Right atrium auricular region (tissue), 2 donors: ENCODE measurements around the gene MYOD1. TPM values are rescaled to one million over a fixed set of nuclear protein-coding genes. Genes with fewer than 3 reads are reported as not detected.

Experiments
- DNase-seq: peaks from one replicate; pipeline ENCODE4 v3.0.0-alpha.2; 2019; ENCODE audit warnings: low spot score
- H3K27ac ChIP-seq, 2 donors: fragments of 200-600 bp; sonication (generic); 1 replicate in 1 of 2; 2 replicates in 1 of 2; pipeline ENCODE4 v1.5.1; 2016 to 2019
- H3K27me3 ChIP-seq, 2 donors: fragments of 200-600 bp; sonication (generic); one replicate each; pipeline versions ENCODE4 v1.5.1 to v1.6.0; 2017 to 2019
- H3K36me3 ChIP-seq: fragments of 200-600 bp; sonication (generic); one replicate; pipeline ENCODE4 v1.5.1; 2016
- H3K4me1 ChIP-seq, 2 donors: fragments of 200-600 bp; sonication (generic); one replicate each; pipeline versions ENCODE4 v1.5.1 to v1.6.0; 2017 to 2019
- H3K4me3 ChIP-seq, 2 donors: fragments of 200-600 bp; sonication (generic); 1 replicate in 1 of 2; 2 replicates in 1 of 2; pipeline ENCODE4 v1.5.1; 2017 to 2019; ENCODE audit warnings: mild to moderate bottlenecking in 1 of 2, moderate library complexity in 1 of 2
- H3K9me3 ChIP-seq, 2 donors: fragments of 200-600 bp; sonication (generic); one replicate each; pipeline ENCODE4 v1.5.1; 2019
- CTCF ChIP-seq, 2 donors: fragments of 200-600 bp; sonication (generic); IDR thresholded peaks; one replicate each; pipeline ENCODE4 v1.5.1; 2019; ENCODE audit warnings: antibody characterized with exemption in 2 of 2
- total RNA-seq, 2 donors: library from RNA; depleted of rRNA; stranded (reverse); fragments of >200 nt; gene quantifications; one replicate each; pipeline ENCODE4 v1.1.0, GENCODE V29; 2016

Gene MYOD1
- total RNA-seq, 2 donors from 2014 or later: not detected

GRCh38 chr11:17722000-17722643 is 2.8 kb downstream of the MYOD1 start:
- Histone ChIP-seq H3K27me3 (peaks cover 14 to 31% of the 10 kb centered on the region in 2 donors), H3K4me1 (peaks cover 0 to 34% of the 10 kb centered on the region in 2 donors), H3K4me3 (no peak overlapping the region), H3K27ac (no peak overlapping the region), H3K9me3 (no peaks in the 10 kb centered on the region), H3K36me3 (no peaks in the 10 kb centered on the region)
- no peak for DNase-seq
- TF ChIP-seq CTCF (IDR thresholded peaks at IDR 0.05): peak in 1 of 2 donors; percentile 45

GRCh38 chr11:17724020-17724908 is 4.9 kb downstream of the MYOD1 start:
- DNase-seq: no peak
- H3K36me3 ChIP-seq: no peaks in the 10 kb centered on the region
- H3K27ac ChIP-seq: no peak overlapping the region
- H3K4me1 ChIP-seq: peaks cover 0 to 30% of the 10 kb centered on the region in 2 donors
- H3K9me3 ChIP-seq: no peaks in the 10 kb centered on the region
- no peak overlapping the region for H3K4me3 ChIP-seq
- TF ChIP-seq CTCF (IDR thresholded peaks at IDR 0.05): no peak
- peaks cover 14 to 28% of the 10 kb centered on the region in 2 donors for H3K27me3 ChIP-seq

GRCh38 chr11:17725174-17725573 is 5.8 kb downstream of the MYOD1 start:
- Histone ChIP-seq H3K4me3 (no peak overlapping the region), H3K4me1 (peaks cover 0 to 21% of the 10 kb centered on the region in 2 donors), H3K36me3 (no peaks in the 10 kb centered on the region), H3K9me3 (no peaks in the 10 kb centered on the region), H3K27ac (no peak overlapping the region), H3K27me3 (peaks cover 14 to 19% of the 10 kb centered on the region in 2 donors)
- DNase-seq: no peak
- TF ChIP-seq CTCF (IDR thresholded peaks at IDR 0.05): no peak

GRCh38 chr11:17730137-17730536 is 10.8 kb downstream of the MYOD1 start:
- no peaks in the 10 kb centered on the region for H3K36me3 ChIP-seq
- peaks cover 0 to 11% of the 10 kb centered on the region in 2 donors for H3K4me1 ChIP-seq
- no peaks in the 10 kb centered on the region for H3K9me3 ChIP-seq
- no peak overlapping the region for H3K4me3 ChIP-seq
- TF ChIP-seq CTCF (IDR thresholded peaks at IDR 0.05): no peak
- DNase-seq: no peak
- H3K27ac ChIP-seq: no peak overlapping the region
- H3K27me3 ChIP-seq: no peaks in the 10 kb centered on the region

GRCh38 chr11:17730608-17731462 is 11.5 kb downstream of the MYOD1 start:
- no peak overlapping the region for H3K27ac ChIP-seq
- peak; percentile 79 for DNase-seq
- H3K27me3 ChIP-seq: peaks cover 0 to 2% of the 10 kb centered on the region in 2 donors
- peak; percentile 63 to 89 for TF ChIP-seq CTCF (IDR thresholded peaks at IDR 0.05)
- no peaks in the 10 kb centered on the region for H3K9me3 ChIP-seq
- peaks cover 0 to 18% of the 10 kb centered on the region in 2 donors for H3K4me1 ChIP-seq
- no peak overlapping the region for H3K4me3 ChIP-seq
- no peaks in the 10 kb centered on the region for H3K36me3 ChIP-seq
